C4-2B (cell line): ENCODE measurements around the gene ADA.

ENCODE experiments used
- H3K27ac ChIP-seq: fragments of 450-650 bp; 2 replicates; pipeline ENCODE4 v1.5.1; 2017
- CTCF ChIP-seq: fragments of 450-650 bp; conservative IDR thresholded peaks from 2 replicates; pipeline ENCODE4 v1.5.1; 2017; ENCODE audit warnings: mild to moderate bottlenecking
- ZFX ChIP-seq: fragments of 450-650 bp; IDR thresholded peaks from 2 replicates; pipeline ENCODE4 v1.6.1; 2017

The ADA gene

GRCh38 chr20:44653546-44653945 lies 2.0 kb upstream of the ADA start:
- H3K27ac ChIP-seq = no peak overlapping the region
- TF ChIP-seq ZFX (no peak), CTCF (no peak)

- peak overlapping the region; percentile 47 for H3K27ac ChIP-seq
- TF ChIP-seq ZFX (0 out of 2 replicates have a peak, but pooled peaks have one; percentile 7), CTCF (no peak)
Measured at GRCh38 chr20:44651434-44651683, 140 bp downstream of the ADA start.

GRCh38 chr20:44650771-44651433 lies 597 bp downstream of the ADA start:
- peak overlapping the region; percentile 47 for H3K27ac ChIP-seq
- TF ChIP-seq ZFX (no peak), CTCF (no peak)

GRCh38 chr20:44649976-44650375 lies 1.5 kb downstream of the ADA start:
- no peak overlapping the region for H3K27ac ChIP-seq
- TF ChIP-seq CTCF (no peak), ZFX (no peak)

- no peak overlapping the region for H3K27ac ChIP-seq
- TF ChIP-seq CTCF (no peak), ZFX (no peak)
Measured at GRCh38 chr20:44649126-44649525, 2.4 kb downstream of the ADA start.

GRCh38 chr20:44648579-44648978 lies 2.9 kb downstream of the ADA start:
- H3K27ac ChIP-seq = no peak overlapping the region
- TF ChIP-seq ZFX = no peak
- no peak for TF ChIP-seq CTCF

GRCh38 chr20:44648068-44648467 lies 3.4 kb downstream of the ADA start:
- H3K27ac ChIP-seq = no peak overlapping the region
- TF ChIP-seq CTCF = no peak
- no peak for TF ChIP-seq ZFX
